ENCODE measurements around the gene BBC3. TPM values are rescaled to one million over a fixed set of nuclear protein-coding genes. Genes with fewer than 3 reads are reported as not detected.

BBC3 gene
- total and polyA plus RNA-seq, 2 experiments from 2014 or later: 9.9 to 14.7 TPM

DNA sequence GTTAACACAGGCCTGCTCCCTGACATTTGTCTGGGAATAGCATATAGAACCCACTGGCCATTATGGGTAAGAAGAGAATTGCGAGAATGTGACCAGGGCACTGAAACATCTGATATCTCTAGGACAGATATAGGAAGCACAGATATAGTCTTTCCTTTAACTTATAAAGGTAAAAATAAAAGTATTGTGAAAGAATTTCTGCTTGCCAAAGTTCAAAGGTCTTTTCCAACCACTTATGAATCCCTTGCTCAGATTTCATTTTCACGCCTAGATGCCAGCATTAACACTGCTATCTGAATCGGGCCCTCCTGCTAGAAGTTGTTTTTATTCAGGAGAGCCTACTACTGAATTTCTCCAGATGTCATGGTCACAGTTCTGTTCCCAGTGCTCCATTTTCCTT is 27.7 kb downstream of the BBC3 start:
- no peak for DNase-seq (ENCODE audit: low spot score)
- Histone ChIP-seq H3K9me3 (ENCODE audit: low read depth) (no peaks in the 10 kb centered on the region), H3K4me2 (no peak overlapping the region), H3K27ac (no peak overlapping the region), H3K27me3 (no peaks in the 10 kb centered on the region), H3K4me1 (ENCODE audit: insufficient read depth) (no peaks in the 10 kb centered on the region), H3K79me2 (no peaks in the 10 kb centered on the region), H2AFZ (no peak overlapping the region), H4K20me1 (ENCODE audit: insufficient read depth, poor library complexity, severe bottlenecking) (no peaks in the 10 kb centered on the region), H3K4me3 (no peak overlapping the region), H3K9me2 (replicated peaks; ENCODE audit: insufficient read depth) (no peaks in the 10 kb centered on the region), H3K36me3 (replicated peaks; ENCODE audit: insufficient read depth, low read depth) (no peaks in the 10 kb centered on the region)
- 92% methylated on average over 3 of the region's 3 CpGs for WGBS (ENCODE audit: low lambda C conversion rate, missing lambda C conversion rate)
- TF ChIP-seq EZH2phosphoT487 (IDR thresholded peaks at IDR 0.05; ENCODE audit: low read depth, severe bottlenecking, unreplicated experiment): no peak
- no peak for TF ChIP-seq EZH2 (IDR thresholded peaks at IDR 0.05; ENCODE audit: borderline replicate concordance)
- TF ChIP-seq, protein P1, sequence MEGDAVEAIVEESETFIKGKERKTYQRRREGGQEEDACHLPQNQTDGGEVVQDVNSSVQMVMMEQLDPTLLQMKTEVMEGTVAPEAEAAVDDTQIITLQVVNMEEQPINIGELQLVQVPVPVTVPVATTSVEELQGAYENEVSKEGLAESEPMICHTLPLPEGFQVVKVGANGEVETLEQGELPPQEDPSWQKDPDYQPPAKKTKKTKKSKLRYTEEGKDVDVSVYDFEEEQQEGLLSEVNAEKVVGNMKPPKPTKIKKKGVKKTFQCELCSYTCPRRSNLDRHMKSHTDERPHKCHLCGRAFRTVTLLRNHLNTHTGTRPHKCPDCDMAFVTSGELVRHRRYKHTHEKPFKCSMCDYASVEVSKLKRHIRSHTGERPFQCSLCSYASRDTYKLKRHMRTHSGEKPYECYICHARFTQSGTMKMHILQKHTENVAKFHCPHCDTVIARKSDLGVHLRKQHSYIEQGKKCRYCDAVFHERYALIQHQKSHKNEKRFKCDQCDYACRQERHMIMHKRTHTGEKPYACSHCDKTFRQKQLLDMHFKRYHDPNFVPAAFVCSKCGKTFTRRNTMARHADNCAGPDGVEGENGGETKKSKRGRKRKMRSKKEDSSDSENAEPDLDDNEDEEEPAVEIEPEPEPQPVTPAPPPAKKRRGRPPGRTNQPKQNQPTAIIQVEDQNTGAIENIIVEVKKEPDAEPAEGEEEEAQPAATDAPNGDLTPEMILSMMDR (IDR thresholded peaks at IDR 0.05; ENCODE audit: poor library complexity): no peak

GRCh38 chr19:47200530-47200929 is 30.5 kb downstream of the BBC3 start:
- Histone ChIP-seq H4K20me1 (ENCODE audit: insufficient read depth, poor library complexity, severe bottlenecking) (no peaks in the 10 kb centered on the region), H3K9me3 (ENCODE audit: low read depth) (no peaks in the 10 kb centered on the region), H2AFZ (no peak overlapping the region), H3K9me2 (replicated peaks; ENCODE audit: insufficient read depth) (no peaks in the 10 kb centered on the region), H3K4me2 (no peak overlapping the region), H3K27ac (no peak overlapping the region), H3K27me3 (no peaks in the 10 kb centered on the region), H3K79me2 (no peaks in the 10 kb centered on the region), H3K4me3 (no peak overlapping the region), H3K4me1 (ENCODE audit: insufficient read depth) (no peaks in the 10 kb centered on the region), H3K36me3 (replicated peaks; ENCODE audit: insufficient read depth, low read depth) (no peaks in the 10 kb centered on the region)
- TF ChIP-seq, protein P1 (IDR thresholded peaks at IDR 0.05; ENCODE audit: poor library complexity): no peak
- TF ChIP-seq EZH2phosphoT487 (IDR thresholded peaks at IDR 0.05; ENCODE audit: low read depth, severe bottlenecking, unreplicated experiment) (no peak), EZH2 (IDR thresholded peaks at IDR 0.05; ENCODE audit: borderline replicate concordance) (no peak)
- DNase-seq (ENCODE audit: low spot score): no peak
- WGBS (ENCODE audit: low lambda C conversion rate, missing lambda C conversion rate): 63% methylated on average over 3 of the region's 3 CpGs

GRCh38 chr19:47197141-47197540 is 33.9 kb downstream of the BBC3 start:
- H3K27ac ChIP-seq: no peak overlapping the region
- H3K36me3 ChIP-seq (replicated peaks; ENCODE audit: insufficient read depth, low read depth): no peaks in the 10 kb centered on the region
- no peaks in the 10 kb centered on the region for H3K27me3 ChIP-seq
- DNase-seq (ENCODE audit: low spot score): no peak
- no peaks in the 10 kb centered on the region for H4K20me1 ChIP-seq (ENCODE audit: insufficient read depth, poor library complexity, severe bottlenecking)
- peaks cover 12% of the 10 kb centered on the region for H3K79me2 ChIP-seq
- H3K4me3 ChIP-seq: no peak overlapping the region
- no peaks in the 10 kb centered on the region for H3K4me1 ChIP-seq (ENCODE audit: insufficient read depth)
- no peaks in the 10 kb centered on the region for H3K9me2 ChIP-seq (replicated peaks; ENCODE audit: insufficient read depth)
- H3K4me2 ChIP-seq: no peak overlapping the region
- no peaks in the 10 kb centered on the region for H3K9me3 ChIP-seq (ENCODE audit: low read depth)
- TF ChIP-seq EZH2phosphoT487 (IDR thresholded peaks at IDR 0.05; ENCODE audit: low read depth, severe bottlenecking, unreplicated experiment): no peak
- TF ChIP-seq, protein P1 (IDR thresholded peaks at IDR 0.05; ENCODE audit: poor library complexity): no peak
- TF ChIP-seq EZH2 (IDR thresholded peaks at IDR 0.05; ENCODE audit: borderline replicate concordance): no peak
- WGBS (ENCODE audit: low lambda C conversion rate, missing lambda C conversion rate): 93% methylated on average over 4 of the region's 4 CpGs
- no peak overlapping the region for H2AFZ ChIP-seq

- H3K27ac ChIP-seq: no peak overlapping the region
- DNase-seq (ENCODE audit: low spot score): no peak
- peaks cover 3% of the 10 kb centered on the region for H3K36me3 ChIP-seq (replicated peaks; ENCODE audit: insufficient read depth, low read depth)
- H3K4me2 ChIP-seq: no peak overlapping the region
- no peak for TF ChIP-seq EZH2 (IDR thresholded peaks at IDR 0.05; ENCODE audit: borderline replicate concordance)
- TF ChIP-seq, protein P1 (IDR thresholded peaks at IDR 0.05; ENCODE audit: poor library complexity): no peak
- no peak for TF ChIP-seq EZH2phosphoT487 (IDR thresholded peaks at IDR 0.05; ENCODE audit: low read depth, severe bottlenecking, unreplicated experiment)
- peaks cover 19% of the 10 kb centered on the region for H3K79me2 ChIP-seq
- H3K9me2 ChIP-seq (replicated peaks; ENCODE audit: insufficient read depth): no peaks in the 10 kb centered on the region
- 67% methylated on average over 1 of the region's 1 CpG for WGBS (ENCODE audit: low lambda C conversion rate, missing lambda C conversion rate)
- H2AFZ ChIP-seq: no peak overlapping the region
- no peak overlapping the region for H3K4me3 ChIP-seq
- no peaks in the 10 kb centered on the region for H3K9me3 ChIP-seq (ENCODE audit: low read depth)
- no peaks in the 10 kb centered on the region for H3K27me3 ChIP-seq
- H4K20me1 ChIP-seq (ENCODE audit: insufficient read depth, poor library complexity, severe bottlenecking): no peaks in the 10 kb centered on the region
- peaks cover 10% of the 10 kb centered on the region for H3K4me1 ChIP-seq (ENCODE audit: insufficient read depth)
These were observed 35.6 kb downstream of the BBC3 start for GRCh38 chr19:47195434-47195833.

All from hepatocyte (in vitro differentiated cells).